Right lobe of liver (tissue), 4 donors: ENCODE measurements around the gene ILF3.

Source experiments
- CTCF ChIP-seq, 4 donors: fragments of 200-600 bp in 3 of 4; fragments of 450-650 bp in 1 of 4; IDR thresholded peaks; one replicate each; pipeline versions ENCODE4 v1.5.1 to v1.8.0; 2016 to 2022; ENCODE audit warnings: antibody characterized with exemption in 4 of 4, mild to moderate bottlenecking in 2 of 4
- POLR2A ChIP-seq: fragments of 450-650 bp; IDR thresholded peaks from one replicate; pipeline ENCODE4 v1.6.1; 2017; ENCODE audit warnings: antibody characterized with exemption, mild to moderate bottlenecking
- donor health status: DM: no; HTN: no; CAD: no.
- donor health status: DM: no; HTN: no; CAD: no.
- donor health status: DM: no; HTN: yes; CAD: no.

GRCh38 chr19:10651851-10652250 is 2.3 kb upstream of the ILF3 start:
- no peak for TF ChIP-seq CTCF (IDR thresholded peaks at IDR 0.05)
- no peak for TF ChIP-seq POLR2A
